GM12872 (cell line): Measurements from ENCODE around the gene TOP2A.

Experiments
- TF ChIP-seq, protein P1 (sequence below): IDR thresholded peaks from 3 replicates; pipeline ENCODE4 v1.5.1; 2011; ENCODE audit warnings: low read depth, mild to moderate bottlenecking, low read length, moderate library complexity; ENCODE audit not compliant: insufficient read depth

TOP2A gene

DNA sequence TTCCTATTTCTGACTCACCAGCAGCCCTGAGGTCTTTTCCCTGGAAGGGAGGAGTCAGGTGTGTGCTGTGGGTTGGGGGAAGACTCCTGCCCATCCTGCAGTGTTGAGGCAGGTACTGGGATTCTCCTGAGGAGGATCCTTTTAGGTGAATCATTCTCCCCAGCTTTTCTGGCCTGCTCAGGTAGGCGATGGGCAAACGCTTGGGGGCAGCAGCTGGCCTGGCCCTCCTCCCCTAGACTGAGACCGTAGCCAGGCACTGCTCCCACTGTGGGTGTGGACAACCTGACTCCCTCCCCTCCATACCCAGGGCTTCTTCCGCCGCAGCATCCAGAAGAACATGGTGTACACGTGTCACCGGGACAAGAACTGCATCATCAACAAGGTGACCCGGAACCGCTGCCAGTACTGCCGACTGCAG is 68.2 kb downstream of the TOP2A start:
- TF ChIP-seq, protein P1, sequence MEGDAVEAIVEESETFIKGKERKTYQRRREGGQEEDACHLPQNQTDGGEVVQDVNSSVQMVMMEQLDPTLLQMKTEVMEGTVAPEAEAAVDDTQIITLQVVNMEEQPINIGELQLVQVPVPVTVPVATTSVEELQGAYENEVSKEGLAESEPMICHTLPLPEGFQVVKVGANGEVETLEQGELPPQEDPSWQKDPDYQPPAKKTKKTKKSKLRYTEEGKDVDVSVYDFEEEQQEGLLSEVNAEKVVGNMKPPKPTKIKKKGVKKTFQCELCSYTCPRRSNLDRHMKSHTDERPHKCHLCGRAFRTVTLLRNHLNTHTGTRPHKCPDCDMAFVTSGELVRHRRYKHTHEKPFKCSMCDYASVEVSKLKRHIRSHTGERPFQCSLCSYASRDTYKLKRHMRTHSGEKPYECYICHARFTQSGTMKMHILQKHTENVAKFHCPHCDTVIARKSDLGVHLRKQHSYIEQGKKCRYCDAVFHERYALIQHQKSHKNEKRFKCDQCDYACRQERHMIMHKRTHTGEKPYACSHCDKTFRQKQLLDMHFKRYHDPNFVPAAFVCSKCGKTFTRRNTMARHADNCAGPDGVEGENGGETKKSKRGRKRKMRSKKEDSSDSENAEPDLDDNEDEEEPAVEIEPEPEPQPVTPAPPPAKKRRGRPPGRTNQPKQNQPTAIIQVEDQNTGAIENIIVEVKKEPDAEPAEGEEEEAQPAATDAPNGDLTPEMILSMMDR, result no peak

DNA sequence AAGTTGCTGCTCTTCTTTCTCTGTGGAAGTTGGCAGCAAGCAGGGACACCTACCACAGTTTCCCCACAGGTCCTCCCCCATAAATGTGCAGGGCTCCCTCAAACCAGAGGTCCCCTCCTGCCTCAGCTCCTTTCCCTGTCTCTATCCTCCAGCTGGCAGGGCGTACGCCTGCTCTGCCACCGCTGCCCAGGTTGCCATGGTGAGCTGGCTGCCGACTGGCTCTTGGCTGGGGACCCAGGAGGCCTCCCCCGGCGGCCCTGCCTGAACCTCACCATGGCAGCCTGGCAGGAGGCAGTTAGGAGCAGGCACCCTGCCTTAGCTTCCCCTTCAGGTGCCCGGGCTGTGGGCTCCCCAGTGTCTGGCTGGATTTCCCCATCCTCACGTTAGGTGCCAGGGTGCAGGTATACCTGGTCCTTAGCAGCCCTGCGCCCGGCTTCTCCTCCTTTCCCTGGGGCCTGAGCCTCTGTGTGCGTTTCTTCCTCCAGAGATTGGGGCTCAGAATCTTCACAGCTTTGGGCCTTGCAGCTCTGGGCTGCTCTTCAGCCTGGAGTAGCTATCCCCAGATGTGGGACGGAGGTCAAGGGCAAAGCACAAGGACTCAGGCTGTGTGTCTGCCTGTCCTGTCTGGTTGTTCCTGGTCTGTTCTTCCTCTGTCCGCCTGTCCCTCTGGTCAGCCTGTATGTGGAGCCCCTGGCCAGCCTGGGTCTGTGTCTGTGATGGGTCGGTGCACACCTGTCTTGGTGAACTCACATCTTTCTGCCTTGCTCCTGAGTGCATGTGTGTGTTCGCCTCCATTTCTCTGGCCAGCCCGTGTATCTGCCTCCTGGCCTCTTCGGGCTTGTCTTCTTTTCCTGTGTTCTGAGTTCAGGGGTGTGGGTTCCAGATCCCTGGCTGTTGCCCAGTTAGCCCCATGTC is 68.9 kb downstream of the TOP2A start:
- TF ChIP-seq, protein P1, result no peak

DNA sequence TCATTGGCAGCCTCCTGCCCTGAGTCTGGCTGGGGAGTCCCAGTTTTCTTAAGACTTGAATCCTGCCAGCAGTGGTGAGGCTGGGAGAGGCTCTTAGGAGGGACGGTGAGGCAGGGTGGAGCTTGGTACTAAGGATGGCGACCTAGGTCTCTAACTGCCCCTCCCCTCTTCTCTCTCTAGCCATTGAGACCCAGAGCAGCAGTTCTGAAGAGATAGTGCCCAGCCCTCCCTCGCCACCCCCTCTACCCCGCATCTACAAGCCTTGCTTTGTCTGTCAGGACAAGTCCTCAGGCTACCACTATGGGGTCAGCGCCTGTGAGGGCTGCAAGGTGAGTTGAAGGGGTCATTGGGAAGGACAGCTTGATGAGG is 69.6 kb downstream of the TOP2A start:
- TF ChIP-seq, protein P1, result no peak

DNA sequence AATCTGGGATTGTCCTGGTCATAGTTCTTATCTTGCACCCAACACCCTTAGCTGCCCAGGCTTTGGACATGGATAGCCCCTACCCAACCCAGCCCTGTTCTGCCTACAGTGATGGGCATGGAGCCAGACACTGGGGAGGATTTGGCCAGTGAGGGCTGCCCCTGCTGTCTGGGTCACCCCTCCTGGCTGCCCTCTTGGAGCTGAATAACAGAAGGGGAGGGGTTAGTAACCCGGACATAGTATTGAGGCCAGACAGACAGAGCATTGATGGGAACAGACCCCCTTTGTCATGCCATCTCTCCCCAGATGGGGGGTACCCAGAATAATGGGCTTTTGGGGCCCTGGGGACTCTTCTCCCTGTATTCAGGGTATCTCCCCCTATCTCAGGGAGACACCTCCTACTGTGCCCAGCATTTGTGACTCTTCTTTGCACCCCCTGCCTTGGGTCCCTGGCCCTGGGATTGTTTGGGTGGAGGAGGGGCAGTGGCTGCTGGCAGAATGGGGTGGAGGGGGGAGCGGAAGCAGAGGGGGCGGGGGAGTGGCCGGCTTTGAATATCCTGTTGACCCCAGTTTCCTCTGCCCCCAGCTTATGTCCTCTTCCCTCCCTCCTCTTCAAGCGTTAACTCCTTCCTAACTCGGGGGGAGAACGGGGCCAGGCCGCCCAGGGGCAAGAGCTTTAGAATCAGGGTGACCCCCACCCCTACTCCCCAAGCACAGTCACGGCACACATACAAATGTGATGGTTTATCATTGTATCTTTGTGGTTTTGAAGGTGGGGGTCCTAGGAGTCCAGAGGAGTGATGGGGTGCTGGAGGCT is 70.2 kb downstream of the TOP2A start:
- TF ChIP-seq, protein P1, result no peak

DNA sequence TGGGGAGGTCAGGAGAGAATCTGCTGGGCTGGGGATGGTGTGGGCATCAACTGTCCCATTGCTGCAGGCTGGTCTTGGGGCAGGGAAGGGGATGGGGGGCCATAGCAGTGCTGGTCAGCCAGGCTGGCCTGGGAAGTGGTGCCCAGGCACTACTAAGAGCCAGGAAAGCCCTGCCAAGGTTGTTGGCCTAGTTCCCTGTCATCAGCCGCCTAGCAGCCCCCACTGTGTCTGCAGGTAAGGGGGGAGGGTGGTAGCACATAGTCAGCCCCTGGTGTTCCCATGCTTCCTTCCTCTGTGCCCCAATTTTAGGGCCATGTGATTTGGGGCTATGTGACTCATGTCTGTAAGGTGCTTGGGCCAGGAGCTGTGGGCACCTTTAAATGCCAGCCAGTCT is 70.9 kb downstream of the TOP2A start:
- TF ChIP-seq, protein P1, result no peak

DNA sequence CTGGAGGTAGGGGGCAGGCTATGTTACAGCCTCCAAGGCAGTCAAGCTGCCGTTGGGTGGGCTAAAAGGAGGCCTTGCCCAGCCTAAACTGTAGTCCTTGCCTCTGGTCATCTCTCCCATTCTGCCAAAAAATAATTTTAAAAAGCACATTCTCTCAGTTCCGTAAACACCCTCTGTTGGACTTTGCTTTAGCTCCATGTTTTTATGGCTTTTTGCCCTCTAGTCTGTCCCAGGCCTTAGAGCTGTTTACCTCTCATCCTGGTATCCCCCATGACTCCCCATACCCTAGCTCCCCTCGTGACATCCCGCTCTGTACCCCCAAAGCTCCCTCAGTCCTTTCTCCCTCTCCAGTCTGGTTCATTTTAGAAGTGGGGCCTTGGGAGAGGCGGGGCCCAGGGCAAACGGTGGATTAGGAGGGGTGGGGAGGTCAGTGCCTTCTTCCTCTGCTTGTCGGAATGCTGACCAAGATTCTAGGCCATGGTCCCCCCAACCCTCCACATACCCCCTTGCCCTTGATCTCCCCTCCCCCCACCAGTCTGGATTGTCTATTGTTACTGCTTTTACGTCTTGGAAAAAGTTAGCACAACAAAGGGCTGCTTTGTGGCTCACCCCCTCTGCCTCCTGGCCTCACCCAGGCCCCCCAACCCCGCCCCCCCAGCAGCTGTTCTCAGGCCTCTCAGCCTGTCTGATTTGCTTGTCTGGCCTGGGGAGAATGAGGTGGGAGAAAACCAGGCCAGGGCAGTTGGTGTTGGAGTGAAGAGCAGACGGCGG is 71.5 kb downstream of the TOP2A start:
- TF ChIP-seq, protein P1, result no peak
